H1 (cell line): Measurements from ENCODE around the gene IFNGR1. TPM values are rescaled to one million over a fixed set of nuclear protein-coding genes. Genes with fewer than 3 reads are reported as not detected.

Experiments used
- CTCF ChIA-PET: fragments of 300-600 bp; sonication (Branson Sonifier 250); formaldehyde crosslinking; loops from one replicate; lab custom pipeline; 2021; ENCODE audit not compliant: partially characterized antibody; lab: Charles Lee
- POLR2A ChIA-PET: fragments of 300-600 bp; sonication (Branson Sonifier 250); formaldehyde crosslinking; loops from one replicate; lab custom pipeline; 2021; ENCODE audit warnings: inconsistent platforms; ENCODE audit not compliant: partially characterized antibody; lab: Charles Lee
- DNase-seq, 2 experiments: peaks; one replicate each; pipeline versions ENCODE4 v3.0.0 to v3.0.0-alpha.2; 2010 to 2022; ENCODE audit warnings: low spot score in 2 of 2, low read depth in 1 of 2, mixed read lengths in 1 of 2
- FAIRE-seq: peaks from 2 replicates; lab custom pipeline; 2011; peaks lifted over from hg19 to GRCh38; lab: Jason Lieb, UNC
- H2AFZ ChIP-seq: 2 replicates; pipeline ENCODE4 v1.8.1; 2012; ENCODE audit warnings: low read length, inconsistent platforms
- H2AK5ac ChIP-seq: 2 replicates; pipeline ENCODE4 v1.6.1; 2013; ENCODE audit warnings: low read depth, low read length
- H2BK120ac ChIP-seq: replicated peaks from 2 replicates; pipeline ENCODE3; 2013; ENCODE audit warnings: low read depth, low read length, inconsistent platforms
- H2BK12ac ChIP-seq: 2 replicates; pipeline ENCODE4 v1.6.1; 2013; ENCODE audit warnings: low read depth, low read length
- H2BK15ac ChIP-seq: 2 replicates; pipeline ENCODE4 v1.6.1; 2013; ENCODE audit warnings: low read length
- H2BK20ac ChIP-seq: 2 replicates; pipeline ENCODE4 v1.6.1; 2013; ENCODE audit warnings: low read length
- H2BK5ac ChIP-seq: 2 replicates; pipeline ENCODE4 v1.6.1; 2013; ENCODE audit warnings: low read depth, low read length
- H3K14ac ChIP-seq: 2 replicates; pipeline ENCODE4 v1.6.1; 2013; ENCODE audit warnings: inconsistent platforms; ENCODE audit not compliant: insufficient read length
- H3K18ac ChIP-seq: 2 replicates; pipeline ENCODE4 v1.6.1; 2013; ENCODE audit warnings: low read length; ENCODE audit errors: extremely low read depth
- H3K23ac ChIP-seq: 2 replicates; pipeline ENCODE4 v1.6.1; 2013; ENCODE audit warnings: inconsistent platforms; ENCODE audit not compliant: insufficient read length
- H3K23me2 ChIP-seq: 2 replicates; pipeline ENCODE4 v1.6.1; 2013; ENCODE audit warnings: low read depth, low read length
- H3K27ac ChIP-seq: 2 replicates; pipeline ENCODE4 v1.6.1; 2011; ENCODE audit warnings: low read depth, low read length, inconsistent platforms
- H3K27me3 ChIP-seq, 4 experiments: replicated peaks in 1 of 4; 1 replicate in 1 of 4; 2 replicates in 3 of 4; pipeline versions ENCODE4 v1.6.1 to v1.8.1; 2011 to 2013; ENCODE audit warnings: low read length in 3 of 4, mild to moderate bottlenecking in 3 of 4, inconsistent platforms in 2 of 4, mixed read lengths in 2 of 4, moderate library complexity in 1 of 4; ENCODE audit not compliant: control insufficient read depth in 3 of 4, insufficient read depth in 3 of 4; ENCODE audit errors: extremely low read depth in 1 of 4
- H3K36me3 ChIP-seq, 4 experiments: 2 replicates each; pipeline versions ENCODE4 v1.6.1 to v1.8.1; 2011 to 2013; ENCODE audit warnings: mild to moderate bottlenecking in 4 of 4, low read length in 3 of 4, moderate library complexity in 2 of 4, control low read depth in 1 of 4, inconsistent platforms in 1 of 4; ENCODE audit not compliant: insufficient read depth in 4 of 4, control insufficient read depth in 2 of 4
- H3K4ac ChIP-seq: replicated peaks from 2 replicates; pipeline ENCODE3; 2013; ENCODE audit warnings: low read length, low read depth, mixed read lengths, inconsistent platforms; ENCODE audit not compliant: insufficient read length
- H3K4me1 ChIP-seq, 4 experiments: replicated peaks in 1 of 4; 1 replicate in 1 of 4; 2 replicates in 3 of 4; pipeline versions ENCODE4 v1.6.1 to v1.8.1; 2011 to 2013; ENCODE audit warnings: low read length in 3 of 4, inconsistent platforms in 2 of 4, mixed read lengths in 1 of 4; ENCODE audit not compliant: insufficient read depth in 4 of 4, control insufficient read depth in 3 of 4
- H3K4me2 ChIP-seq, 2 experiments: 2 replicates each; pipeline versions ENCODE4 v1.6.1 to v1.8.1; 2011 to 2013; ENCODE audit warnings: low read depth in 2 of 2, low read length in 2 of 2, control low read depth in 1 of 2, inconsistent platforms in 1 of 2, mild to moderate bottlenecking in 1 of 2; ENCODE audit not compliant: insufficient read depth in 1 of 2
- H3K4me3 ChIP-seq, 4 experiments: fragments of 200-600, 300-600 bp in 1 of 4; sonication (generic), shearing (Covaris generic), sonication (Bioruptor Twin) in 1 of 4; 2 replicates each; pipeline versions ENCODE4 v1.5.1 to v1.8.1; 2011 to 2016; ENCODE audit warnings: low read length in 4 of 4, low read depth in 3 of 4, control low read depth in 2 of 4, inconsistent platforms in 2 of 4, mild to moderate bottlenecking in 2 of 4, mixed read lengths in 1 of 4, moderate library complexity in 1 of 4; ENCODE audit not compliant: insufficient read depth in 2 of 4; ENCODE audit errors: extremely low read depth in 1 of 4
- H3K56ac ChIP-seq: replicated peaks from 2 replicates; pipeline ENCODE3; 2013; ENCODE audit warnings: low read depth, mild to moderate bottlenecking, mixed read lengths, low read length, inconsistent platforms; ENCODE audit not compliant: insufficient read length
- H3K79me1 ChIP-seq: 2 replicates; pipeline ENCODE4 v1.6.1; 2013; ENCODE audit warnings: low read depth, low read length, control low read depth
- H3K79me2 ChIP-seq, 2 experiments: 2 replicates each; pipeline versions ENCODE4 v1.6.1 to v1.8.1; 2012 to 2013; ENCODE audit warnings: low read length in 2 of 2, mild to moderate bottlenecking in 2 of 2, inconsistent platforms in 1 of 2; ENCODE audit not compliant: insufficient read depth in 2 of 2, control insufficient read depth in 1 of 2
- H3K9ac ChIP-seq, 4 experiments: replicated peaks in 1 of 4; 1 replicate in 1 of 4; 2 replicates in 3 of 4; pipeline versions ENCODE4 v1.6.1 to v1.8.1; 2011 to 2013; ENCODE audit warnings: low read depth in 3 of 4, low read length in 3 of 4, control low read depth in 2 of 4, mild to moderate bottlenecking in 2 of 4, moderate library complexity in 2 of 4, inconsistent platforms in 1 of 4; ENCODE audit errors: extremely low read depth in 1 of 4
- H3K9me3 ChIP-seq, 2 experiments: 2 replicates each; pipeline versions ENCODE4 v1.6.1 to v1.8.1; 2012 to 2013; ENCODE audit warnings: mild to moderate bottlenecking in 2 of 2, moderate library complexity in 2 of 2, control low read depth in 1 of 2, inconsistent platforms in 1 of 2, low read depth in 1 of 2, low read length in 1 of 2, mixed read lengths in 1 of 2; ENCODE audit not compliant: insufficient read depth in 2 of 2
- H4K20me1 ChIP-seq, 2 experiments: replicated peaks in 1 of 2; 2 replicates each; pipeline versions ENCODE3 to v1.8.1; 2011 to 2013; ENCODE audit warnings: inconsistent platforms in 2 of 2, low read length in 2 of 2, mild to moderate bottlenecking in 1 of 2; ENCODE audit not compliant: insufficient read depth in 2 of 2, control insufficient read depth in 1 of 2
- H4K5ac ChIP-seq: 2 replicates; pipeline ENCODE4 v1.6.1; 2013; ENCODE audit warnings: low read length, low read depth, mixed read lengths, inconsistent platforms; ENCODE audit not compliant: insufficient read length
- H4K8ac ChIP-seq: 2 replicates; pipeline ENCODE4 v1.8.0; 2013; ENCODE audit warnings: mild to moderate bottlenecking, moderate library complexity, low read length, inconsistent platforms; ENCODE audit not compliant: insufficient read depth; ENCODE audit errors: extremely low read depth
- H4K91ac ChIP-seq: replicated peaks from 2 replicates; pipeline ENCODE3; 2013; ENCODE audit warnings: low read length, mixed read lengths, inconsistent platforms; ENCODE audit not compliant: insufficient read length
- HDAC6 ChIP-seq: IDR thresholded peaks from one replicate; pipeline ENCODE4 v1.7.1; 2012; ENCODE audit warnings: low read depth, mild to moderate bottlenecking, inconsistent platforms, low read length, moderate library complexity
- KDM4A ChIP-seq: IDR thresholded peaks from one replicate; pipeline ENCODE4 v1.7.1; 2012; ENCODE audit warnings: low read depth, mild to moderate bottlenecking, moderate library complexity, low read length, inconsistent platforms; ENCODE audit not compliant: severe bottlenecking
- RFX5 ChIP-seq: IDR thresholded peaks from 2 replicates; pipeline ENCODE4 v1.6.1; 2011; ENCODE audit warnings: low read depth, low read length, improper control_type of control experiment, borderline replicate concordance
- SP1 ChIP-seq: IDR thresholded peaks from 2 replicates; pipeline ENCODE4 v1.6.1; 2011; ENCODE audit warnings: low read depth, low read length
- ZNF274 ChIP-seq: IDR thresholded peaks from 2 replicates; pipeline ENCODE4 v1.7.0; 2012; ENCODE audit warnings: low read length, borderline replicate concordance; ENCODE audit errors: extremely low read depth
- whole genome bisulfite sequencing, 2 experiments: shearing (Covaris generic) in 1 of 2; methylation state at CpG; one replicate each; pipeline versions ENCODE4 v1.1.6 to v1.1.7; 2013 to 2015; ENCODE audit warnings: low lambda C conversion rate in 2 of 2, mixed read lengths in 2 of 2, inconsistent platforms in 1 of 2, low coverage in 1 of 2, missing lambda C conversion rate in 1 of 2; ENCODE audit not compliant: insufficient replicate concordance in 2 of 2, insufficient coverage in 1 of 2, insufficient read length in 1 of 2; ENCODE audit errors: extremely low coverage in 1 of 2, missing lambda C conversion rate in 1 of 2; 5-methylcytosine and 5-hydroxymethylcytosine counted together
- polyA plus RNA-seq, 7 experiments: library from polyadenylated mRNA; depleted of rRNA in 3 of 7; stranded (reverse) in 5 of 7; unstranded in 2 of 7; fragments of >200 nt in 5 of 7; fragments of 200-250 nt in 2 of 7; gene quantifications; 1 replicate in 5 of 7; 2 replicates in 1 of 7; 4 replicates in 1 of 7; pipeline versions ENCODE4 v1.2.1 to v1.2.3, GENCODE V29; 2011 to 2013; ENCODE audit warnings: missing spikeins in 2 of 7, mixed read lengths in 2 of 7
- total RNA-seq: library from RNA; stranded (reverse); fragmentation: NEBNext Ultra II Directional; extraction: Animal tissue kit (Norgen Biotek cat#: 25700); gene quantifications from 2 replicates; pipeline ENCODE4 v1.2.1, GENCODE V29; 2021

The IFNGR1 gene
- total and polyA plus RNA-seq, 2 of the 8 experiments (the other 6 are each of a cell fraction or from before 2014, with no cell fraction given) = 9.7 to 20.9 TPM

DNA sequence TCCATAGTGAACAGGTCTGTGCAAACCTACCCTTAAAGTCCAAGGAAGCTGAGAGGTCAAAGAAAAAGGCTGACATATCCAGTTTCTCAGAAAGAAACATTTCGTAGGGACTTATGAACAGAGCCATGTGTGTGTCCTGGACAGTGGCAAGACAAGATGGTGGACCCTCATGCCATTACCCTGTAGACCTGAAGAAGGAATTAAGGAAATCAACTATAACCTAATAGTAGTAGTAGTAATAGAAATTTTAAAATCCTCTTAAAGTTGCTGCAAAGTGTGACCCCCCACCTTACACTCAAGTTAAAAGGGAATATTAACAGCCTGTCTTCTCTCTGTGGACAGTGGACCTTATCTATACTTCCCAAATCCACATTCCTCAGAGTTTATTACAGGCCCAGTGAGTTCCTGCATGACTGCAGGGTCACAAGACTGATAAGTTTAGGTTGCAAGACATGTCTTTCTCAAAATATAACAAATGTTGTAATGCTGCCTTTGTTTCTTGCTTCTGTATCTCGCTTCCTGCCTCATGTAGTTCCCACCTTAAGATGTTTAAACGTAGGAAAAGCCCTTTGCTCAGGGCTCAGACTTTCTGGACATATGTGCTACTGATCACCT is 56.4 kb downstream of the IFNGR1 start:
- H3K79me2 ChIP-seq = no peaks in the 10 kb centered on the region
- H4K20me1 ChIP-seq = no peaks in the 10 kb centered on the region
- no peak overlapping the region for H2BK12ac ChIP-seq
- H3K14ac ChIP-seq = no peak overlapping the region
- H3K23ac ChIP-seq = no peak overlapping the region
- no peaks in the 10 kb centered on the region; a peak in 1 of 8 replicates for H3K36me3 ChIP-seq
- FAIRE-seq = no peak
- H2BK5ac ChIP-seq = no peak overlapping the region
- H3K4me1 ChIP-seq = no peaks in the 10 kb centered on the region
- H3K79me1 ChIP-seq = no peaks in the 10 kb centered on the region
- H3K9ac ChIP-seq = no peak overlapping the region
- no peaks in the 10 kb centered on the region for H3K27me3 ChIP-seq
- H4K5ac ChIP-seq = no peak overlapping the region
- peaks cover 37 to 54% of the 10 kb centered on the region in 2 experiments for H3K9me3 ChIP-seq
- no peak overlapping the region for H2AFZ ChIP-seq
- H2BK20ac ChIP-seq = no peak overlapping the region
- H2BK120ac ChIP-seq = no peak overlapping the region
- no peak overlapping the region for H4K91ac ChIP-seq
- H3K4me2 ChIP-seq = no peak overlapping the region
- no peak overlapping the region for H3K18ac ChIP-seq
- H2AK5ac ChIP-seq = no peak overlapping the region
- H4K8ac ChIP-seq = no peak overlapping the region
- DNase-seq = no peak
- CTCF ChIA-PET = no interaction called here
- H3K4ac ChIP-seq = no peak overlapping the region
- no peak overlapping the region for H3K56ac ChIP-seq
- H3K23me2 ChIP-seq = no peaks in the 10 kb centered on the region
- H3K4me3 ChIP-seq = no peak overlapping the region
- no peak overlapping the region for H3K27ac ChIP-seq
- H2BK15ac ChIP-seq = no peak overlapping the region
- POLR2A ChIA-PET = no interaction called here
- TF ChIP-seq SP1 (no peak), RFX5 (no peak), HDAC6 (no peak), ZNF274 (no peak), KDM4A (no peak)
- WGBS, 2 experiments = 81% methylated on average over 3 of the region's 3 CpGs; no CpG with 5 or more reads in 1 of the 2 experiments
